ENCODE results near the gene PTX3. TPM values are rescaled to one million over a fixed set of nuclear protein-coding genes. Genes with fewer than 3 reads are reported as not detected.

Gene PTX3
- total and polyA plus RNA-seq, 7 donors = 0.19 to 21.8 (median 0.63) TPM

DNA sequence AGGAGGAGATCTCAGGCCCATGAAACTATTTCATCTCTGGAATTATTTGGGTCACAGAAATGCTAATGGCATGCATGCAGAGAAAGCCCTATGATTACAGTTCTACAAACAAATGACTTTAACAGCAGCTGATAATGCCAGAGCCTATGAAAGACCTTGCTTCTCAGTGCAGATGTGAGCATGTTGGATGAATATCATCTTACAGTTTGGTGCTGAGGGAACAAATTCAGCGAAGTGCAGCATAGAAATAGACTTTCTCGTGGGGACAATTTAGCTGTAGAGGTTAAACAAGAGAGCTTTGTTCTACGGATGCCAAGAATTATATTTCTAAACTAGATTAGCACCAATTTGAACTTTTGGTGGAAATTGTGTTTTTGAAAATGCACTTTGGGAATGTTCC is 27.7 kb downstream of the PTX3 start:
- Histone ChIP-seq H3K9me3 (no peaks in the 10 kb centered on the region), H3K36me3 (ENCODE audit: insufficient read depth in 1 of 2, low read depth in 1 of 2) (no peaks in the 10 kb centered on the region), H3K27me3 (ENCODE audit: insufficient read depth in 3 of 3, low read length in 2 of 3) (peaks cover 0 to 4% (median 0%) of the 10 kb centered on the region in 3 donors), H3K4me1 (no peaks in the 10 kb centered on the region), H3K4me3 (no peak overlapping the region), H3K27ac (no peak overlapping the region)
- intact Hi-C loops (cut with DNase I) = no loop called here
- no peak for DNase-seq
- 20 to 28% (median 27%) methylated on average over 3 of the region's 3 CpGs for WGBS, 3 donors
- ATAC-seq = no peak
- TF ChIP-seq, protein P1, sequence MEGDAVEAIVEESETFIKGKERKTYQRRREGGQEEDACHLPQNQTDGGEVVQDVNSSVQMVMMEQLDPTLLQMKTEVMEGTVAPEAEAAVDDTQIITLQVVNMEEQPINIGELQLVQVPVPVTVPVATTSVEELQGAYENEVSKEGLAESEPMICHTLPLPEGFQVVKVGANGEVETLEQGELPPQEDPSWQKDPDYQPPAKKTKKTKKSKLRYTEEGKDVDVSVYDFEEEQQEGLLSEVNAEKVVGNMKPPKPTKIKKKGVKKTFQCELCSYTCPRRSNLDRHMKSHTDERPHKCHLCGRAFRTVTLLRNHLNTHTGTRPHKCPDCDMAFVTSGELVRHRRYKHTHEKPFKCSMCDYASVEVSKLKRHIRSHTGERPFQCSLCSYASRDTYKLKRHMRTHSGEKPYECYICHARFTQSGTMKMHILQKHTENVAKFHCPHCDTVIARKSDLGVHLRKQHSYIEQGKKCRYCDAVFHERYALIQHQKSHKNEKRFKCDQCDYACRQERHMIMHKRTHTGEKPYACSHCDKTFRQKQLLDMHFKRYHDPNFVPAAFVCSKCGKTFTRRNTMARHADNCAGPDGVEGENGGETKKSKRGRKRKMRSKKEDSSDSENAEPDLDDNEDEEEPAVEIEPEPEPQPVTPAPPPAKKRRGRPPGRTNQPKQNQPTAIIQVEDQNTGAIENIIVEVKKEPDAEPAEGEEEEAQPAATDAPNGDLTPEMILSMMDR (IDR thresholded peaks at IDR 0.05) = no peak

DNA sequence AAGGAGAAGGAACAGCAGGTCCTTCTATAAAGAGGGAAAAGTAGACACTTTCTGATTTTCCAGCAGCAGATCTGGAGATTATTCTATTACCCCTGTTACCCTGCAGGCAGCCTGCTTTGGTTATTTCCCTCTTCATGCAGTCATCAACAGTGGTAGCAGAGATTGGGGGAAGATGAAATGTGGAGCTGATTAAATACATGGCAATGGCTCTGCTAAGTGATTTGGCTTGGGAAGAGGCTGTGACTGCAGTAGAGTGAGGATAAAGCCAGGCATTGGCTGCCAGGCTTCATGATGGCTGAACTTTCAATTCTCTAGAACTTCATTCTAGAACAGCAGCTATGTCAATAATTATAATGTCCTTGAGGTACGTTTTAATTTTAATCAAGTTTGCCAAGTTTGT is 29.1 kb downstream of the PTX3 start:
- Histone ChIP-seq H3K4me3 (no peak overlapping the region), H3K9me3 (no peaks in the 10 kb centered on the region), H3K27ac (no peak overlapping the region), H3K27me3 (ENCODE audit: insufficient read depth in 3 of 3, low read length in 2 of 3) (peaks cover 0 to 4% (median 0%) of the 10 kb centered on the region in 3 donors), H3K36me3 (ENCODE audit: insufficient read depth in 1 of 2, low read depth in 1 of 2) (no peaks in the 10 kb centered on the region), H3K4me1 (no peaks in the 10 kb centered on the region)
- DNase-seq (no peak), ATAC-seq (no peak)
- 64 to 80% (median 73%) methylated on average over 1 of the region's 1 CpG for WGBS, 3 donors
- TF ChIP-seq, protein P1 (IDR thresholded peaks at IDR 0.05) = no peak
- intact Hi-C loops (cut with DNase I) = no loop called here

DNA sequence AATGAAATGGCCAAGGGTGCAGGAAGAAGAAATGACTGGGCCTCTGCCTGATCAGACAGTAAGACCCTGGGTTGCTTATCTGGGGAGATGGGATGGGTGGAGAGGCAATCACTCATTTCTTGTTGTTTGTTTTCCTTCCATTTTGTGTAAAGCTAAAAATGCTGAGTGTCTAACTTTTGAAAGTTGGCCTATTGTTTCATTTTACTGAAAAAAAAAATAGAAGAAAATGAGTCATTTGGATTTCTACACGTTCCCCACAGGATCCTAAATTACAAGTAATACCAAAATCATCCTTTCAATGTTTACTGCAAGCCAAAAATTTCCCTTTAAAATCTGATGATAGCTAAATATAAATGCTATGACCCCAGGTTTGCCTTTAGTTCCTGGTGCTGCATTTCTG is 30.6 kb downstream of the PTX3 start:
- TF ChIP-seq, protein P1 (IDR thresholded peaks at IDR 0.05) = no peak
- Histone ChIP-seq H3K9me3 (no peaks in the 10 kb centered on the region), H3K27me3 (ENCODE audit: insufficient read depth in 3 of 3, low read length in 2 of 3) (peaks cover 0 to 4% (median 0%) of the 10 kb centered on the region in 3 donors), H3K27ac (no peak overlapping the region), H3K4me1 (no peaks in the 10 kb centered on the region), H3K36me3 (ENCODE audit: insufficient read depth in 1 of 2, low read depth in 1 of 2) (no peaks in the 10 kb centered on the region), H3K4me3 (no peak overlapping the region)
- WGBS, 3 donors = 36 to 47% (median 43%) methylated on average over 1 of the region's 1 CpG
- intact Hi-C loops (cut with DNase I) = no loop called here
- no peak for ATAC-seq
- no peak for DNase-seq

DNA sequence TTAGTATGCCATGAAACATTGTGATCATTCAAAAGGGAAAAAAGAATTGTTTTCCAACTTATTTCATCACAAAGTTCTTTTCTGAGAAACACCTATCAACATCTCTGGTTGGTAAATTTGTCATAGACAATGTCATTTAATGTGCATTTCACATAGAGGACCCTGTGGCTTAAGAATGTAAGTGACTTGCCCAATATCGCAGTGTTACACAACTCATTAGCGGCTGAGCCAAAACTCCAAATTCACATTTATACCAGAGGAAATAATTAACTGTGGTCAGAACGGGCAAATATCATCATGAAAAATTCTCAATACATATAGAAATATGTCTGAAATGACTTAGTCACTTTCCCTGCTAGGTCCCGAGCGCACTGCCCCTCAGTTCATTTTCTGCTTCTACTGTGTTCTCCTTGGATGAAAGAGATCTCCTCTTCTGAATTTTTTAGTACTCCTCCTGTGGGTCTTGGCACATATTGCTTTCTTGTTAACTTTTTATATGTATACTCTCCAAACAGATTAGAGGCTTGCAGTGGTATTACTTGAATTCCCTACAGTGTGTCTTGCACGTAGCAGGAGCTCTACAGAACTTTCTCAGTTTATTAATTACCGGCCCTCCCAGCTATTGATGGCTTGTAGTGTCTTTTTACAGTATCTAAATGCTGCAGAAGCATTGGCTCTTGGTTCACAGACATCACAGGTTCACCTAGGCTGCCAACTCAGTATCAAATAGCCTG is 33.1 kb downstream of the PTX3 start:
- intact Hi-C loops (cut with DNase I) = no loop called here
- no peaks in the 10 kb centered on the region for H3K9me3 ChIP-seq
- no peak overlapping the region for H3K27ac ChIP-seq
- WGBS, 3 donors = 81 to 87% (median 85%) methylated on average over 7 of the region's 7 CpGs
- no peaks in the 10 kb centered on the region for H3K36me3 ChIP-seq (ENCODE audit: insufficient read depth in 1 of 2, low read depth in 1 of 2)
- DNase-seq (no peak), ATAC-seq (no peak)
- H3K4me3 ChIP-seq = no peak overlapping the region
- peaks cover 0 to 4% (median 0%) of the 10 kb centered on the region in 3 donors for H3K27me3 ChIP-seq (ENCODE audit: insufficient read depth in 3 of 3, low read length in 2 of 3)
- TF ChIP-seq, protein P1 (IDR thresholded peaks at IDR 0.05) = no peak
- H3K4me1 ChIP-seq = no peaks in the 10 kb centered on the region

DNA sequence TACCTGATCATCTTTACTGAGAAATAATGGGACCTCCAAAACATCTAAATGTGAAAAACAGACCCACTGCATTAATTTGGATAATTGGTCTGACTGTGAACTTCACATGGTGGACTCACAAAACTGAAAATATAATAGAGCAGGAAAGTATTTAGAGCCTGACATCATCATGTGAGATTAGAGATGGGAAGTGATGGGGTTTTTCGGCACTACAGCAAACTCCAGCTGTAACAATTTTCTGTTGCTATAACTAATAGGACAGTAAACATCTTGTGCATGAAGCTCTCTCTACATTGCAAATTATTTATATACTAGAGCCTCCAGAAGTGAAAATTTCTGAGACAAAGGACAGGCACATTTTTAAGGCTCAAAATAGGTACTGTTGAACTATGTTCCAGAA is 34.4 kb downstream of the PTX3 start:
- 53 to 64% (median 63%) methylated on average over 1 of the region's 1 CpG for WGBS, 3 donors
- Histone ChIP-seq H3K9me3 (no peaks in the 10 kb centered on the region), H3K4me3 (no peak overlapping the region), H3K36me3 (ENCODE audit: insufficient read depth in 1 of 2, low read depth in 1 of 2) (no peaks in the 10 kb centered on the region), H3K4me1 (no peaks in the 10 kb centered on the region), H3K27me3 (ENCODE audit: insufficient read depth in 3 of 3, low read length in 2 of 3) (peaks cover 0 to 4% (median 0%) of the 10 kb centered on the region in 3 donors), H3K27ac (no peak overlapping the region)
- intact Hi-C loops (cut with DNase I) = no loop called here
- TF ChIP-seq, protein P1 (IDR thresholded peaks at IDR 0.05) = no peak
- no peak for ATAC-seq
- no peak for DNase-seq
